ENCODE measurements around the gene PLIN4. TPM values are rescaled to one million over a fixed set of nuclear protein-coding genes. Genes with fewer than 3 reads are reported as not detected.
A peak's percentile ranks its signal among the peaks of the same experiment; 100 is the strongest.
"Not testable (repeated sequence)": the region's sequence is repeated elsewhere in the genome, so short reads cannot be mapped to it uniquely, and the experiment has no call there.

Gene PLIN4
- total and polyA plus RNA-seq, 10 of the 15 experiments (the other 5 are each of a cell fraction or from before 2014, with no cell fraction given) = 0.01 to 0.11 (median 0.05) TPM; not detected in 2

DNA sequence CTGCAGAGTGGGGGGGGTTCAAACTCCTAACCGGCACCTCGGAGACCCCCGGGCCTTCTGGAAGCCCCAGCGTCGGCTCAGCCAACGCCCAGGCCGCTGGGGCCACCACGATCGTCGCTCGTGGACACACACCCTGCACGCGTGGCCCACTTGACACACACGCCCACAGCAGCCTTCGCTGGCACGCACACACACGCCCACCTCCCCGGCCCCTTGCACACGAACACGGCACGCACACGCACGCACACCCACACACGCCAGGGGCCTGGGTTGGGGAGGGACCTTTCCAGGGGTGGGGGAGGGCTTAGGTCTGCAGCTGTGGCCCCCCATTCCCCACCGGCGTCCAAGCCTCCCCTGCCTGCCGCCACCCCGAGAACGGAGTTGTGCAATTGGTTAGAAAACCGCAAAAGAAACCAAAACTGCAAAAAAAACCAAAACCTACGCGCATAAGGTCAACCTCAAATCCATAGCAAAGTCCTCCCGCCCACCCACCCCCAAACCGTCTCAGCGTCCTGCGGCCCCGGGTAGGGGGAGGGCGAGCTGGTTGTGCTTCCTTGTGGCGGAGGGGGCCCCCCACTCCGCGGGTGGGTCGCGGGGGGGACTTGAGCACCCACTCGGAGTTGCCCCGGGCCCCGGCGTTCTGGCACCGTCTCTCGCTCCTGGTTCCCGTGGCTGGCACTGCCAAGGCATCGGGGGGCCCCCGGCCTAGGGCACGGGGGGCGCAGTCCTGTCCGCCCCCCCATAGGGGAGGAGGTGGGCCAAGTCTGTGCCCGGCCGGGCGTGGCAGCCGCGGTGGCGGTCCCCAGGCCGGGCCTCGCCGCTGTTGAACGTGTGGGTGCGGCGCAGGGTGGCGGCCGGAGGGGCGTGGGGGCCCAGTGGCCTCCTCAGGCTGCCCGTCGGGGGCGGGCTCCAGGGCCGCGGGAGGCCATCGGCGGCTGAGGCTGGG lies 24.9 kb upstream of the PLIN4 start (continued):
- TF ChIP-seq, protein P1, sequence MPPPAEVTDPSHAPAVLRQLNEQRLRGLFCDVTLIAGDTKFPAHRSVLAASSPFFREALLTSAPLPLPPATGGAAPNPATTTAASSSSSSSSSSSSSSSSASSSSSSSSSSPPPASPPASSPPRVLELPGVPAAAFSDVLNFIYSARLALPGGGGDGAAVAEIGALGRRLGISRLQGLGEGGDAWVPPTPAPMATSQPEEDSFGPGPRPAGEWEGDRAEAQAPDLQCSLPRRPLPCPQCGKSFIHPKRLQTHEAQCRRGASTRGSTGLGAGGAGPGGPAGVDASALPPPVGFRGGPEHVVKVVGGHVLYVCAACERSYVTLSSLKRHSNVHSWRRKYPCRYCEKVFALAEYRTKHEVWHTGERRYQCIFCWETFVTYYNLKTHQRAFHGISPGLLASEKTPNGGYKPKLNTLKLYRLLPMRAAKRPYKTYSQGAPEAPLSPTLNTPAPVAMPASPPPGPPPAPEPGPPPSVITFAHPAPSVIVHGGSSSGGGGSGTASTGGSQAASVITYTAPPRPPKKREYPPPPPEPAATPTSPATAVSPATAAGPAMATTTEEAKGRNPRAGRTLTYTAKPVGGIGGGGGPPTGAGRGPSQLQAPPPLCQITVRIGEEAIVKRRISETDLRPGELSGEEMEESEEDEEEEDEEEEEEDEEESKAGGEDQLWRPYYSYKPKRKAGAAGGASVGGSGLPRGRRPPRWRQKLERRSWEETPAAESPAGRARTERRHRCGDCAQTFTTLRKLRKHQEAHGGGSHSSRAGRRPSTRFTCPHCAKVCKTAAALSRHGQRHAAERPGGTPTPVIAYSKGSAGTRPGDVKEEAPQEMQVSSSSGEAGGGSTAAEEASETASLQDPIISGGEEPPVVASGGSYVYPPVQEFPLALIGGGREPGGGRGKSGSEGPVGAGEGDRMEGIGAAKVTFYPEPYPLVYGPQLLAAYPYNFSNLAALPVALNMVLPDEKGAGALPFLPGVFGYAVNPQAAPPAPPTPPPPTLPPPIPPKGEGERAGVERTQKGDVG (CRISPR knock-in tag; IDR thresholded peaks at IDR 0.05) = no peak
- no peak for TF ChIP-seq POU2F2 (IDR thresholded peaks at IDR 0.05; ENCODE audit: borderline replicate concordance, low read depth, low read length)
- peak; percentile 24; the same call in 1 of the 2 replicates for TF ChIP-seq PAX5 (IDR thresholded peaks at IDR 0.05; ENCODE audit: borderline replicate concordance, low read depth, low read length)
- no peak for TF ChIP-seq KLF5 (IDR thresholded peaks at IDR 0.05; ENCODE audit: partially characterized antibody)
- TF ChIP-seq, protein P2, sequence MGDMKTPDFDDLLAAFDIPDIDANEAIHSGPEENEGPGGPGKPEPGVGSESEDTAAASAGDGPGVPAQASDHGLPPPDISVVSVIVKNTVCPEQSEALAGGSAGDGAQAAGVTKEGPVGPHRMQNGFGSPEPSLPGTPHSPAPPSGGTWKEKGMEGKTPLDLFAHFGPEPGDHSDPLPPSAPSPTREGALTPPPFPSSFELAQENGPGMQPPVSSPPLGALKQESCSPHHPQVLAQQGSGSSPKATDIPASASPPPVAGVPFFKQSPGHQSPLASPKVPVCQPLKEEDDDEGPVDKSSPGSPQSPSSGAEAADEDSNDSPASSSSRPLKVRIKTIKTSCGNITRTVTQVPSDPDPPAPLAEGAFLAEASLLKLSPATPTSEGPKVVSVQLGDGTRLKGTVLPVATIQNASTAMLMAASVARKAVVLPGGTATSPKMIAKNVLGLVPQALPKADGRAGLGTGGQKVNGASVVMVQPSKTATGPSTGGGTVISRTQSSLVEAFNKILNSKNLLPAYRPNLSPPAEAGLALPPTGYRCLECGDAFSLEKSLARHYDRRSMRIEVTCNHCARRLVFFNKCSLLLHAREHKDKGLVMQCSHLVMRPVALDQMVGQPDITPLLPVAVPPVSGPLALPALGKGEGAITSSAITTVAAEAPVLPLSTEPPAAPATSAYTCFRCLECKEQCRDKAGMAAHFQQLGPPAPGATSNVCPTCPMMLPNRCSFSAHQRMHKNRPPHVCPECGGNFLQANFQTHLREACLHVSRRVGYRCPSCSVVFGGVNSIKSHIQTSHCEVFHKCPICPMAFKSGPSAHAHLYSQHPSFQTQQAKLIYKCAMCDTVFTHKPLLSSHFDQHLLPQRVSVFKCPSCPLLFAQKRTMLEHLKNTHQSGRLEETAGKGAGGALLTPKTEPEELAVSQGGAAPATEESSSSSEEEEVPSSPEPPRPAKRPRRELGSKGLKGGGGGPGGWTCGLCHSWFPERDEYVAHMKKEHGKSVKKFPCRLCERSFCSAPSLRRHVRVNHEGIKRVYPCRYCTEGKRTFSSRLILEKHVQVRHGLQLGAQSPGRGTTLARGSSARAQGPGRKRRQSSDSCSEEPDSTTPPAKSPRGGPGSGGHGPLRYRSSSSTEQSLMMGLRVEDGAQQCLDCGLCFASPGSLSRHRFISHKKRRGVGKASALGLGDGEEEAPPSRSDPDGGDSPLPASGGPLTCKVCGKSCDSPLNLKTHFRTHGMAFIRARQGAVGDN (IDR thresholded peaks at IDR 0.05) = 0 out of 2 replicates have a peak, but pooled peaks have one; percentile 41
- TF ChIP-seq, protein P3, sequence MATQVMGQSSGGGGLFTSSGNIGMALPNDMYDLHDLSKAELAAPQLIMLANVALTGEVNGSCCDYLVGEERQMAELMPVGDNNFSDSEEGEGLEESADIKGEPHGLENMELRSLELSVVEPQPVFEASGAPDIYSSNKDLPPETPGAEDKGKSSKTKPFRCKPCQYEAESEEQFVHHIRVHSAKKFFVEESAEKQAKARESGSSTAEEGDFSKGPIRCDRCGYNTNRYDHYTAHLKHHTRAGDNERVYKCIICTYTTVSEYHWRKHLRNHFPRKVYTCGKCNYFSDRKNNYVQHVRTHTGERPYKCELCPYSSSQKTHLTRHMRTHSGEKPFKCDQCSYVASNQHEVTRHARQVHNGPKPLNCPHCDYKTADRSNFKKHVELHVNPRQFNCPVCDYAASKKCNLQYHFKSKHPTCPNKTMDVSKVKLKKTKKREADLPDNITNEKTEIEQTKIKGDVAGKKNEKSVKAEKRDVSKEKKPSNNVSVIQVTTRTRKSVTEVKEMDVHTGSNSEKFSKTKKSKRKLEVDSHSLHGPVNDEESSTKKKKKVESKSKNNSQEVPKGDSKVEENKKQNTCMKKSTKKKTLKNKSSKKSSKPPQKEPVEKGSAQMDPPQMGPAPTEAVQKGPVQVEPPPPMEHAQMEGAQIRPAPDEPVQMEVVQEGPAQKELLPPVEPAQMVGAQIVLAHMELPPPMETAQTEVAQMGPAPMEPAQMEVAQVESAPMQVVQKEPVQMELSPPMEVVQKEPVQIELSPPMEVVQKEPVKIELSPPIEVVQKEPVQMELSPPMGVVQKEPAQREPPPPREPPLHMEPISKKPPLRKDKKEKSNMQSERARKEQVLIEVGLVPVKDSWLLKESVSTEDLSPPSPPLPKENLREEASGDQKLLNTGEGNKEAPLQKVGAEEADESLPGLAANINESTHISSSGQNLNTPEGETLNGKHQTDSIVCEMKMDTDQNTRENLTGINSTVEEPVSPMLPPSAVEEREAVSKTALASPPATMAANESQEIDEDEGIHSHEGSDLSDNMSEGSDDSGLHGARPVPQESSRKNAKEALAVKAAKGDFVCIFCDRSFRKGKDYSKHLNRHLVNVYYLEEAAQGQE (IDR thresholded peaks at IDR 0.05; ENCODE audit: low read depth, low read length) = no peak
- no peak for TF ChIP-seq CBX3 (IDR thresholded peaks at IDR 0.05; ENCODE audit: borderline replicate concordance, low read depth)
- TF ChIP-seq TCF3 (IDR thresholded peaks at IDR 0.05; ENCODE audit: borderline replicate concordance, insufficient read depth, low read depth, low read length) = 0 out of 2 replicates have a peak, but pooled peaks have one; percentile 58
- no peak for TF ChIP-seq TCF7 (IDR thresholded peaks at IDR 0.05; ENCODE audit: borderline replicate concordance)
- TF ChIP-seq ZNF274 (IDR thresholded peaks at IDR 0.05; ENCODE audit: insufficient read depth, insufficient read length) = no peak

DNA sequence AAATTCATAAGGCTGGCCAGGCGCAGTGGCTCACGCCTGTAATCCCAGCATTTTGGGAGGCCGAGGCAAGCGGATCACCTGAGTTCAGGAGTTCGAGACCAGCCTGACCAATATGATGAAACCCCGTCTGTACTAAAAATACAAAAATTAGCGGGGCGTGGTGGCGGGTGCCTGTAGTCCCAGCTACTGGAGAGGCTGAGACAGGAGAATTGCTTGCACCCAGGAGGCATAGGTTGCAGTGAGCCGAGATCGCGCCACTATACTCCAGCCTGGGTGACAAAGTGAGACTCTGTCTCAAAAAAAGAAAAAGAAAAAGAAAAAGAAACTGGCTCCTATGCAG lies 23.5 kb upstream of the PLIN4 start:
- H3K27me3 ChIP-seq (replicated peaks in 1 of 2; ENCODE audit: control insufficient read depth in 2 of 2, insufficient read depth in 2 of 2, low read length in 1 of 2); H3K79me2 ChIP-seq (ENCODE audit: control insufficient read depth, insufficient read depth, low read length); DNase-seq (ENCODE audit: low read depth, low spot score); POLR2A ChIA-PET; H3K9me3 ChIP-seq (replicated peaks; ENCODE audit: control insufficient read depth, insufficient read depth, low read length); H3K4me2 ChIP-seq (ENCODE audit: control insufficient read depth, insufficient read depth); H3K27ac ChIP-seq (ENCODE audit: control insufficient read depth, insufficient read depth); in situ Hi-C loops (cut with MboI); H3K4me3 ChIP-seq; FAIRE-seq; H4K20me1 ChIP-seq (ENCODE audit: control insufficient read depth, insufficient read depth); H2AFZ ChIP-seq (ENCODE audit: control insufficient read depth, low read depth, low read length); BruUV-seq (replicated peaks); RAD21 ChIA-PET (ENCODE audit: unreplicated experiment); H3K9ac ChIP-seq (ENCODE audit: control insufficient read depth, insufficient read depth, low read length); H3K36me3 ChIP-seq (ENCODE audit: control insufficient read depth in 2 of 2, insufficient read depth in 2 of 2, low read length in 1 of 2); ATAC-seq; intact Hi-C loops (cut with micrococcal nuclease; ENCODE audit: unreplicated experiment): not testable (repeated sequence)
- ChIA-PET CTCF (interaction anchor here (1.2 to 4.8 kb wide), 3 partner anchors 17 to 92 kb away, joined by 4 to 44 read pairs (median 4); no protein-coding TSS in a partner anchor), SMC1A (ENCODE audit: uncharacterized antibody, unreplicated experiment) (interaction anchor here (1.4 kb wide), 1 partner anchor 17 kb away, joined by 4 read pairs; no protein-coding TSS in a partner anchor)
- WGBS (ENCODE audit: insufficient coverage, insufficient replicate concordance, low lambda C conversion rate, missing lambda C conversion rate) = 78% methylated on average over 12 of the region's 12 CpGs
- peaks cover 12% of the 10 kb centered on the region for H3K4me1 ChIP-seq (ENCODE audit: control insufficient read depth, insufficient read depth, low read length)
